H1 (cell line): ENCODE measurements around the gene FBXL5. TPM values are rescaled to one million over a fixed set of nuclear protein-coding genes. Genes with fewer than 3 reads are reported as not detected.

Experiments
- CTCF ChIA-PET: fragments of 300-600 bp; sonication (Branson Sonifier 250); formaldehyde crosslinking; loops from one replicate; lab custom pipeline; 2021; ENCODE audit not compliant: partially characterized antibody; lab: Charles Lee
- POLR2A ChIA-PET: fragments of 300-600 bp; sonication (Branson Sonifier 250); formaldehyde crosslinking; loops from one replicate; lab custom pipeline; 2021; ENCODE audit warnings: inconsistent platforms; ENCODE audit not compliant: partially characterized antibody; lab: Charles Lee
- DNase-seq, 2 experiments: peaks; one replicate each; pipeline versions ENCODE4 v3.0.0 to v3.0.0-alpha.2; 2010 to 2022; ENCODE audit warnings: low spot score in 2 of 2, low read depth in 1 of 2, mixed read lengths in 1 of 2
- FAIRE-seq: peaks from 2 replicates; lab custom pipeline; 2011; peaks lifted over from hg19 to GRCh38; lab: Jason Lieb, UNC
- H2AFZ ChIP-seq: 2 replicates; pipeline ENCODE4 v1.8.1; 2012; ENCODE audit warnings: low read length, inconsistent platforms
- H2AK5ac ChIP-seq: 2 replicates; pipeline ENCODE4 v1.6.1; 2013; ENCODE audit warnings: low read depth, low read length
- H2BK120ac ChIP-seq: replicated peaks from 2 replicates; pipeline ENCODE3; 2013; ENCODE audit warnings: low read depth, low read length, inconsistent platforms
- H2BK12ac ChIP-seq: 2 replicates; pipeline ENCODE4 v1.6.1; 2013; ENCODE audit warnings: low read depth, low read length
- H2BK15ac ChIP-seq: 2 replicates; pipeline ENCODE4 v1.6.1; 2013; ENCODE audit warnings: low read length
- H2BK20ac ChIP-seq: 2 replicates; pipeline ENCODE4 v1.6.1; 2013; ENCODE audit warnings: low read length
- H2BK5ac ChIP-seq: 2 replicates; pipeline ENCODE4 v1.6.1; 2013; ENCODE audit warnings: low read depth, low read length
- H3K14ac ChIP-seq: 2 replicates; pipeline ENCODE4 v1.6.1; 2013; ENCODE audit warnings: inconsistent platforms; ENCODE audit not compliant: insufficient read length
- H3K18ac ChIP-seq: 2 replicates; pipeline ENCODE4 v1.6.1; 2013; ENCODE audit warnings: low read length; ENCODE audit errors: extremely low read depth
- H3K23ac ChIP-seq: 2 replicates; pipeline ENCODE4 v1.6.1; 2013; ENCODE audit warnings: inconsistent platforms; ENCODE audit not compliant: insufficient read length
- H3K23me2 ChIP-seq: 2 replicates; pipeline ENCODE4 v1.6.1; 2013; ENCODE audit warnings: low read depth, low read length
- H3K27ac ChIP-seq: 2 replicates; pipeline ENCODE4 v1.6.1; 2011; ENCODE audit warnings: low read depth, low read length, inconsistent platforms
- H3K27me3 ChIP-seq, 4 experiments: replicated peaks in 1 of 4; 1 replicate in 1 of 4; 2 replicates in 3 of 4; pipeline versions ENCODE4 v1.6.1 to v1.8.1; 2011 to 2013; ENCODE audit warnings: low read length in 3 of 4, mild to moderate bottlenecking in 3 of 4, inconsistent platforms in 2 of 4, mixed read lengths in 2 of 4, moderate library complexity in 1 of 4; ENCODE audit not compliant: control insufficient read depth in 3 of 4, insufficient read depth in 3 of 4; ENCODE audit errors: extremely low read depth in 1 of 4
- H3K36me3 ChIP-seq, 4 experiments: 2 replicates each; pipeline versions ENCODE4 v1.6.1 to v1.8.1; 2011 to 2013; ENCODE audit warnings: mild to moderate bottlenecking in 4 of 4, low read length in 3 of 4, moderate library complexity in 2 of 4, control low read depth in 1 of 4, inconsistent platforms in 1 of 4; ENCODE audit not compliant: insufficient read depth in 4 of 4, control insufficient read depth in 2 of 4
- H3K4ac ChIP-seq: replicated peaks from 2 replicates; pipeline ENCODE3; 2013; ENCODE audit warnings: low read length, low read depth, mixed read lengths, inconsistent platforms; ENCODE audit not compliant: insufficient read length
- H3K4me1 ChIP-seq, 4 experiments: replicated peaks in 1 of 4; 1 replicate in 1 of 4; 2 replicates in 3 of 4; pipeline versions ENCODE4 v1.6.1 to v1.8.1; 2011 to 2013; ENCODE audit warnings: low read length in 3 of 4, inconsistent platforms in 2 of 4, mixed read lengths in 1 of 4; ENCODE audit not compliant: insufficient read depth in 4 of 4, control insufficient read depth in 3 of 4
- H3K4me2 ChIP-seq, 2 experiments: 2 replicates each; pipeline versions ENCODE4 v1.6.1 to v1.8.1; 2011 to 2013; ENCODE audit warnings: low read depth in 2 of 2, low read length in 2 of 2, control low read depth in 1 of 2, inconsistent platforms in 1 of 2, mild to moderate bottlenecking in 1 of 2; ENCODE audit not compliant: insufficient read depth in 1 of 2
- H3K4me3 ChIP-seq, 4 experiments: fragments of 200-600, 300-600 bp in 1 of 4; sonication (generic), shearing (Covaris generic), sonication (Bioruptor Twin) in 1 of 4; 2 replicates each; pipeline versions ENCODE4 v1.5.1 to v1.8.1; 2011 to 2016; ENCODE audit warnings: low read length in 4 of 4, low read depth in 3 of 4, control low read depth in 2 of 4, inconsistent platforms in 2 of 4, mild to moderate bottlenecking in 2 of 4, mixed read lengths in 1 of 4, moderate library complexity in 1 of 4; ENCODE audit not compliant: insufficient read depth in 2 of 4; ENCODE audit errors: extremely low read depth in 1 of 4
- H3K56ac ChIP-seq: replicated peaks from 2 replicates; pipeline ENCODE3; 2013; ENCODE audit warnings: low read depth, mild to moderate bottlenecking, mixed read lengths, low read length, inconsistent platforms; ENCODE audit not compliant: insufficient read length
- H3K79me1 ChIP-seq: 2 replicates; pipeline ENCODE4 v1.6.1; 2013; ENCODE audit warnings: low read depth, low read length, control low read depth
- H3K79me2 ChIP-seq, 2 experiments: 2 replicates each; pipeline versions ENCODE4 v1.6.1 to v1.8.1; 2012 to 2013; ENCODE audit warnings: low read length in 2 of 2, mild to moderate bottlenecking in 2 of 2, inconsistent platforms in 1 of 2; ENCODE audit not compliant: insufficient read depth in 2 of 2, control insufficient read depth in 1 of 2
- H3K9ac ChIP-seq, 4 experiments: replicated peaks in 1 of 4; 1 replicate in 1 of 4; 2 replicates in 3 of 4; pipeline versions ENCODE4 v1.6.1 to v1.8.1; 2011 to 2013; ENCODE audit warnings: low read depth in 3 of 4, low read length in 3 of 4, control low read depth in 2 of 4, mild to moderate bottlenecking in 2 of 4, moderate library complexity in 2 of 4, inconsistent platforms in 1 of 4; ENCODE audit errors: extremely low read depth in 1 of 4
- H3K9me3 ChIP-seq, 2 experiments: 2 replicates each; pipeline versions ENCODE4 v1.6.1 to v1.8.1; 2012 to 2013; ENCODE audit warnings: mild to moderate bottlenecking in 2 of 2, moderate library complexity in 2 of 2, control low read depth in 1 of 2, inconsistent platforms in 1 of 2, low read depth in 1 of 2, low read length in 1 of 2, mixed read lengths in 1 of 2; ENCODE audit not compliant: insufficient read depth in 2 of 2
- H4K20me1 ChIP-seq, 2 experiments: replicated peaks in 1 of 2; 2 replicates each; pipeline versions ENCODE3 to v1.8.1; 2011 to 2013; ENCODE audit warnings: inconsistent platforms in 2 of 2, low read length in 2 of 2, mild to moderate bottlenecking in 1 of 2; ENCODE audit not compliant: insufficient read depth in 2 of 2, control insufficient read depth in 1 of 2
- H4K5ac ChIP-seq: 2 replicates; pipeline ENCODE4 v1.6.1; 2013; ENCODE audit warnings: low read length, low read depth, mixed read lengths, inconsistent platforms; ENCODE audit not compliant: insufficient read length
- H4K8ac ChIP-seq: 2 replicates; pipeline ENCODE4 v1.8.0; 2013; ENCODE audit warnings: mild to moderate bottlenecking, moderate library complexity, low read length, inconsistent platforms; ENCODE audit not compliant: insufficient read depth; ENCODE audit errors: extremely low read depth
- H4K91ac ChIP-seq: replicated peaks from 2 replicates; pipeline ENCODE3; 2013; ENCODE audit warnings: low read length, mixed read lengths, inconsistent platforms; ENCODE audit not compliant: insufficient read length
- ASH2L ChIP-seq: fragments of 200-600, 300-600 bp; sonication (generic); IDR thresholded peaks from one replicate; pipeline ENCODE4 v1.7.1; 2017; ENCODE audit warnings: low read length
- ATF2 ChIP-seq: IDR thresholded peaks from 2 replicates; pipeline ENCODE4 v1.6.1; 2012; ENCODE audit warnings: low read length, inconsistent platforms
- BCL11A ChIP-seq, 2 experiments: IDR thresholded peaks; one replicate each; pipeline ENCODE4 v1.6.1; 2011; ENCODE audit warnings: low read depth in 2 of 2, low read length in 2 of 2, mild to moderate bottlenecking in 2 of 2
- GTF2F1 ChIP-seq: IDR thresholded peaks from 2 replicates; pipeline ENCODE4 v1.6.1; 2012; ENCODE audit warnings: low read depth, low read length, improper control_type of control experiment, borderline replicate concordance
- KDM1A ChIP-seq: fragments of 200-600, 300-600 bp; sonication (generic); IDR thresholded peaks from 2 replicates; pipeline ENCODE4 v1.7.1; 2016; ENCODE audit warnings: mild to moderate bottlenecking, low read length, borderline replicate concordance
- POLR2A ChIP-seq, 2 experiments: IDR thresholded peaks; 1 replicate in 1 of 2; 2 replicates in 1 of 2; pipeline ENCODE4 v1.6.1; 2011; ENCODE audit warnings: low read depth in 2 of 2, low read length in 2 of 2, mild to moderate bottlenecking in 2 of 2; ENCODE audit errors: control extremely low read depth in 1 of 2
- SP2 ChIP-seq: IDR thresholded peaks from 2 replicates; pipeline ENCODE4 v1.6.1; 2012; ENCODE audit warnings: mild to moderate bottlenecking, low read length, inconsistent platforms
- TBP ChIP-seq: IDR thresholded peaks from 2 replicates; pipeline ENCODE4 v1.6.1; 2011; ENCODE audit warnings: low read depth, low read length, improper control_type of control experiment
- TEAD4 ChIP-seq: IDR thresholded peaks from 2 replicates; pipeline ENCODE4 v1.6.1; 2012; ENCODE audit warnings: low read depth, low read length, inconsistent platforms, mixed read lengths
- polyA plus RNA-seq, 7 experiments: library from polyadenylated mRNA; depleted of rRNA in 3 of 7; stranded (reverse) in 5 of 7; unstranded in 2 of 7; fragments of >200 nt in 5 of 7; fragments of 200-250 nt in 2 of 7; gene quantifications; 1 replicate in 5 of 7; 2 replicates in 1 of 7; 4 replicates in 1 of 7; pipeline versions ENCODE4 v1.2.1 to v1.2.3, GENCODE V29; 2011 to 2013; ENCODE audit warnings: missing spikeins in 2 of 7, mixed read lengths in 2 of 7
- total RNA-seq: library from RNA; stranded (reverse); fragmentation: NEBNext Ultra II Directional; extraction: Animal tissue kit (Norgen Biotek cat#: 25700); gene quantifications from 2 replicates; pipeline ENCODE4 v1.2.1, GENCODE V29; 2021

Gene FBXL5
- total and polyA plus RNA-seq, 2 of the 8 experiments (the other 6 are each of a cell fraction or from before 2014, with no cell fraction given): 34.6 to 62.7 TPM

- peaks cover 5% of the 10 kb centered on the region; the same call in 1 of the 2 replicates for H3K23me2 ChIP-seq
- no peaks in the 10 kb centered on the region; a peak in 1 of 7 replicates for H3K27me3 ChIP-seq
- H2BK20ac ChIP-seq: no peak overlapping the region
- no peak overlapping the region for H2AK5ac ChIP-seq
- no peak overlapping the region for H2BK12ac ChIP-seq
- no peak overlapping the region for H3K23ac ChIP-seq
- H3K56ac ChIP-seq: no peak overlapping the region
- H3K4me2 ChIP-seq: no peak overlapping the region
- H3K4me3 ChIP-seq: no peak overlapping the region
- H3K18ac ChIP-seq: no peak overlapping the region
- H3K4me1 ChIP-seq: peaks cover 0 to 3% (median 0%) of the 10 kb centered on the region in 4 experiments; a peak in 1 of 7 replicates
- H3K14ac ChIP-seq: no peak overlapping the region
- CTCF ChIA-PET: no interaction called here
- H3K36me3 ChIP-seq: no peaks in the 10 kb centered on the region
- no peak overlapping the region for H2BK15ac ChIP-seq
- H3K9me3 ChIP-seq: no peaks in the 10 kb centered on the region; a peak in 1 of 4 replicates
- POLR2A ChIA-PET: no interaction called here
- no peak overlapping the region for H2AFZ ChIP-seq
- no peak overlapping the region for H3K27ac ChIP-seq
- FAIRE-seq (no peak), DNase-seq (no peak)
- no peak overlapping the region for H2BK5ac ChIP-seq
- no peak overlapping the region for H2BK120ac ChIP-seq
- H4K5ac ChIP-seq: no peak overlapping the region
- no peaks in the 10 kb centered on the region for H3K79me2 ChIP-seq
- H3K79me1 ChIP-seq: no peaks in the 10 kb centered on the region
- no peaks in the 10 kb centered on the region for H4K20me1 ChIP-seq
- no peak overlapping the region for H4K8ac ChIP-seq
- no peak overlapping the region for H3K9ac ChIP-seq
- no peak overlapping the region for H4K91ac ChIP-seq
- no peak overlapping the region for H3K4ac ChIP-seq
- TF ChIP-seq TBP (no peak), KDM1A (no peak), SP2 (no peak), POLR2A (IDR thresholded peaks at IDR 0.05; ENCODE audit: control extremely low read depth in 1 of 2, low read depth in 2 of 2, low read length in 2 of 2) (no peak), BCL11A (IDR thresholded peaks at IDR 0.05; ENCODE audit: low read depth in 2 of 2, low read length in 2 of 2) (no peak), ASH2L (no peak), TEAD4 (no peak), GTF2F1 (no peak), ATF2 (no peak)
Observed at GRCh38 chr4:15704129-15704528, 49.0 kb upstream of the FBXL5 start.
